Stimulated activated CD8-positive, alpha-beta memory T cell treated with anti-CD3 and anti-CD28 coated beads, Interleukin-7, amount 100 ng/mL, for 24 hours (primary cell): Measurements from ENCODE around the gene PAN3.

ENCODE experiments used
- DNase-seq: peaks from one replicate; pipeline ENCODE4 v3.0.0-alpha.2; 2020; ENCODE audit warnings: low read depth

PAN3 gene

DNA sequence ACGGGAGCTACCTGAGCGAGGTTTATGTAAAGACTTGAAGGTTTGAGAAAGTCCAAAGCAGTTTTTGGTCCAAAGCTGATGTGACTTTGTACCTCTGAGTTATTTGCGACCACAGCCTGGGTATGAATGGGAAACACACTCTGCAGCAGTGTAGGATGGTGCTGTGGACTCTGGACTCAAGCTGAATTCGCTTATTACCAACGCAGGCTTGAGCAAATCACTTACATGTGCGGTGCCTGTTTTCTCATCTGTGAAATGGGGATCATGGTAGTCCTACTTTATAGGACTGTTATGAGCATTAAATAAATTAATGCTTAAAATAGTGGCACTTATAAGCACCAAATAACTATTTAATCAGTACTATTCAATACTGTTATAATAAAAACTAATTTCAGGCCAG lies 176.5 kb downstream of the PAN3 start:
- no peak for DNase-seq

DNA sequence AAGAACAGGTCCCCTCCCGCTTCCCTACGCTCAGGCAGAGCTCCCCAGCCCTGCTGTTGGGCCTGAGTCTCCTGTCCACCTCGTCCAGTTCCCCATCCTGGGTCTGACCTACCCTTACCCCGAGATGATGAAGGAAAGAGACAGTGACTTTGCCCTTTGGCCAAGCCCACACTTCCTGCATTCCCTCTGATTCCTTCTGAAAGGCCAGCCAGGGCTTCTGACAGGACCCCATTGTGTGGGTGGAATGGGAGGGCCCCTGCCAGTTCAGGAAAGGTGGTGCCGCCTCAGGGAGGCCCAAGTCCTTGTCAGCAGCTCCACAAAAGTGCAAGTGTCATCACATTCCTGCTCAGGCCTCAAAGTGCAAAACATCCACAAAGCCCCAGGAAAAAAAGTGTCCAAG lies 177.8 kb downstream of the PAN3 start:
- no peak for DNase-seq

DNA sequence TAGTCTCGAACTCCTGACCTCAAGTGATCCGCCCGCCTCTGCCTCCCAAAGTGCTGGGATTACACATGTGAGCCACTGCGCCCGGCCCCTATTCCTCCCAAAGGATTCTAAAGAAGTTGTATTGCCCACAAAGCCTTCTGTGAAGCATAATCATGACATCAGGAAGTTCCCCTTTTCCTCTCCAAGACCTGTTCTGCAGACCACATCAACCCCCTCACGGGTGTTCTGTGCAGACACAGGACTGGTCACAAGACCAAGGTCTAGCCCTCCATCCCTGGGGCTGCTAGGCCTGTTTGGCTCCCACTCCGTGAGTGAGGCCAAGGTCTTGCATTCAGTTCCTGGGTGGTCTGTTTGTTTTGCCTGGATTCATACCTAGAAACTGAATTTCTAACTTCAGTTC lies 178.5 kb downstream of the PAN3 start:
- DNase-seq = no peak

DNA sequence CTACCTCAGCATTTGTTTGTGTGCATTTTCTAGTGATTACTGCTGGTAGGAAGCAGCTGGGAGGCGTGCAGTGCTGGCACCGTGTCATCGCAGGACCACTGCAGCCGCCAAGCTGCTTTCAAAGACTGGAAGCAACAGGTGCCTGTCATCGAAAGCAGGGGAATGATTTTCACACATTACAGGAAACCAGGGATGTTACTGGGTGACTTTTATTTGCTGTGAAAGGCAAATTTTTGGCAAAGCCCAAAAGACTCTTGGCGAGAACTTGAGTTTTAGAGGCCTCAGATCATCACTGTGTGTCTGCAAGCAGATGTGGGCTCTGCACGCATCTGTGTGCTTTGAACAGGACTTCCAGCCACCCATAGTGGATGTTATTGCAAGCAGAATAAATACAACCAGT lies 180.2 kb downstream of the PAN3 start:
- no peak for DNase-seq

DNA sequence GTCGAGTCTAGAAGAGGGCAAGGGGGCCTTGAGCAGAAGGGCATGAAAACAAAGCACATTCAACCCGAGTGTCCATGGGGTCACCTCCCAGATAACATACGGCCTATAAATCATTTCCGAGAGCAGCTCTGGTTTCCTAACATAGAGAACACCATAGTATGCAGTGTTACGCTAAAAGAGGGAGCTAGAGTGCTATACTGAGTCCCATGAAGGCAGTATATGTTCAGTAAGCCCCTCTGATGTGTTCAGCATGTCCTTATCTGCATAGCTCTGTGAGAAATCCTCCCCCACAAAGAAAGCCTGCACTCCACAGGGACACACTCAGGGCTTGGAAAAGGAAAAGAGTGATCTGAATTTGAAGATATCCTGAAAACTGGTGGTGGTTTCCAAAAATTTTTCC lies 181.2 kb downstream of the PAN3 start:
- no peak for DNase-seq

DNA sequence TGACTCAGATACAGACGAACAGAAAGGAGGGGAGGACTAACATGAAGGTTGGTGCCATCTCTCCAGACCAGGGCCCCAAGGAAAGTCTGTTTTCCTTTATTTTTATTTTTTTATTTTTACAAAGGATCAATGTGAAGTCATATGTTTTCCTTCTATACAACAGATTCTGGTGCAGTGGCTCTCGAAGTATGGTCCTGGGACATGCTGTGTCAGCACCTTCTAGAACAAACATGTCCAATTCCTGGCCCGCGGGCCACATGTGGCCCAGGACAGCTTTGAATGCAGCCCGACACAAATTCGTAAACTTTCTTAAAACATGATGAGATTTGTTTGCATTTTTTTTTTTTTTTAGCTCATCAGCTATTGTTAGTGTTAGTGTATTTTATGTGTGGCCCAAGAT lies 181.9 kb downstream of the PAN3 start:
- DNase-seq = no peak

DNA sequence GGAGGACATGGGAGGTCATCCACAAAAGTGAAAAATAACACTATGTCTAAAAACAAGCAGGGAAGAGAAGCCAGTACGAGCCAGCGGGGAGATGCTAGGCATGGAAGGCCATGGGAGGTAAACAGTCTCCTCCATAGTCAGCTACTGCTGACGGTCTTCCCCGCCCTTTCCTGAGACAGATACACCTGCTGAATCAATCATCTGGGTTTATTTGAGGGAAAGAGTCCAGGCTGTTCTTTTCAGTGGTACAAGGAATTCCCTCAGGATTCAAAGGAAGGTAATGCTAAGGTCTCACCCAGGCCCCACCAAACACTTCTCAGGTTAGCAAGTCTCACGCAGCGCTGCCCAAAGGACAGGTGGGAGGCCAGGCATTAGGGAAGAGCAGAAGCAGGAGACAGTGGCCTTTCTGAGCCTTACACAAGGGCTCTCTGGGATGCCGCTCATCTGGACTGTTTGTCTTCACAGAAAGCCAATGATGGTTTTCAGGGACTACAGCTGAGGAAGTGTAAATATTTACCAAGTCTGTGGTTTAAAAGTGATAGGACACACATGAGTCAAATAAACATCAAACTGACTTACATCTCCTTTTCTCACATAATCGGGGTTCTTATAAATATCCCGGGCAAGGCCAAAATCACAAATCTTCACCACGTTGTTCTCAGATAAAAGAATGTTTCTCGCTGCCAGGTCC lies 182.7 kb downstream of the PAN3 start:
- DNase-seq = no peak

DNA sequence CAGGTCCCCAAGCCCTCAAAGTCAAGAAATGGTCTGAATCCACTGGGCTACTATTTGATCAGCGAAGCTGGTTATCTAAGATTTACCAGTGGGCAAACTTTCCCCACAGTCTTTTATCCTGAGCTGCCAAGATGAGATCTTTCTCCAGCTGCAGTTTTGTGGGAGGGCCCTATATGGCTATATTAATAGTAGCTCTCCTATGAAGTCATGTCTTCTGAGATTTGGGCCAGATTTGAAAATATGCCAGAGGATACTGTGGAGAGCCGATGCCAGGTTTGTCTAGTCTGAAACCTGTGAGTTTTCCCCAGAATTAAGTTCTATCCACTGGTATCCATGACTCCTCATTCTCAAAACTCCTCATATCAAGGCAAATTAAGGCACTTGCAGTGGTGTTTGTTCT lies 183.4 kb downstream of the PAN3 start:
- DNase-seq = no peak

DNA sequence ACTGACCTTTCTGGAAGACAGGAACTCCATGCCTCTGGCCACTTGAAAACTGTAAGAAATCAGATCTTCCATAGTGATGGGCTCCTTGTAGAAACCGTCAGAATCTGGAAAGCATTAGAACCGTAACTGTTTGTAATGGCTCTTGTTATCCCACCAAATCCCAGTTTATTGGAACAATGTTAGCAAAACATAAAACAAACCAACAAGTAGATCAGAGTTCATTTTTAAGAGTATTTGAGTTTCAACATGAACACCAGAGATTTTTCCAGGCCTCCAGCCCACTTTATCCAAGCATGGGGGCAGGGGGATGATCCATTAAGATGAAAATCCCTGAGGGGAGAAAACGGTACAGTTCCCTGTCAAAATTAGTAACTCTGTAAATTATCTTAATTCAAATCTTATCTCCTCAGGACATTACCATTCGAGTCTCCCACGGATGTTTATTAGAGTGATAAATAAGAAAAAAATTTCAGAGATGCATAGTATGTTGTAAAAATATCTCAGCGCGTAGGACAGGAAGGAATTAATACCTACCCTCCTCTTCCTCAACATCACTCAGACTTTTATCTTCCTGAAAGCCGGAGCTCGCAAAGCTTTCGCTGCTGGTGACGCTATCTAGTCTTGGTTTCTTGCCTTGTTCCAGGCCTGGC lies 184.0 kb downstream of the PAN3 start:
- no peak for DNase-seq

DNA sequence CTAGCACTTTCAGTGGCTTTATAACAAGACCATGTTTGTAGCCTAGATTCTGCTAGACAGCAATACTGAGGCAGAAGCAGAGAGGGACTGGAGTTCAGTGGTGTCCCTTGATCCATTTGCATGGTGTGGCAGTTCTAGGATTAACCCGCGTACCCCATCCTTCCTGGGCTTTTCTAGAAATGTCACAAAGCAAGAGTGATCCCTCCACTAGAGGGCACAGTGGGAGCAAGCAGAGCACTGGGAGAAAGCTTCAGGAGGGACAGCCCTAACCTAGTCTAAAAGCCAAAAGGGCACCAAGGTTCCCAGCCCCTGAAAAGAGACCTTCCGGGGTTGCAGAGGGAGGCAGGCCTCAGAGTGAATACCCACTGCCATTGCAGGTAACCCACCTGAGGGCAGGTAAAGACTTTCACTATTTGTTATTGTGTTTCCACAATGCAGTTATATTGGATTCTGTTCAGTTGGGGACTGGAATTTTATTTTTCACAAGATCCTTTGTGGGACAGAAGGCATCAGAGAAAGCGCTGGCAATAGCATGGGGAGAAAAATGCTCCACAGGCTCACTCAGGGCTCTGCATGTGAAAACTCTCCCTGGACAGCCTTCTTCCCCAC lies 185.9 kb downstream of the PAN3 start:
- peak; percentile 27 for DNase-seq

DNA sequence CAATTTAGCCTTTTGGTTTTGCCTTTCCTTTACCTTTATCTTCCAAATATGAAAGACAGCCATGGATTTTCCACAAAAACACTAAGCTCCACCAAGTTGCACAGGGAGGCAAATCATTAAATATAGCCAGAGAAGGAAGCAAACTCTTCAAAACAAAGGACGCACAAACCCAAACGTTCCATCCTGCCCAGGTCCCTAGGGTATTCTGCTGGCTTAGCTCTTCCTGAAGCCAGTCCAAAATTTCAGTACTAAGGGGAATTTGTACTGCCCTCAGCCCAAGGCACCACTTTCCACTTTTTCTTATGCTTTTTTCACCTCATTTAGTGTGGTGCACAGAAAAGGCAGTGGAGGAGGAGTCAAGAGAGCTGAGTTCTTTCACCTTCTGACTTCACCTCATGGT lies 186.7 kb downstream of the PAN3 start:
- no peak for DNase-seq

DNA sequence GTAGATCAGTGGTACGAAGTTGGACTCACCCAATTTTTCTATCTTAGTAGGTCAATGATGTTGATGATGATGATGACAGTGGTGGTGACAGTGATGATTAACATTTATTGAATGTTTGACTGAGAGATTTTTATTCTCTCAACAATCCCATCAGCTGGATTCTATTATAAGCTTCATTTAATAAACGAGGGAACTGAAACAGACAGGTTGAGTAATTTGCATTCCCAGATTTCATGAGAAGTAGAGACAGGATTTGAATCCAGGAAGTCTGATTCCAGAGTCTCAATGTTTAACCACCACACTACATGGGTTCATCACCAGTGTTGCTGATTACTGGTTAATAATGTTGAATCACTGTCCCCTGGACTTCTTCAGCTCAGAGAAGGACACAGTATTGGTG lies 187.7 kb downstream of the PAN3 start:
- no peak for DNase-seq

DNA sequence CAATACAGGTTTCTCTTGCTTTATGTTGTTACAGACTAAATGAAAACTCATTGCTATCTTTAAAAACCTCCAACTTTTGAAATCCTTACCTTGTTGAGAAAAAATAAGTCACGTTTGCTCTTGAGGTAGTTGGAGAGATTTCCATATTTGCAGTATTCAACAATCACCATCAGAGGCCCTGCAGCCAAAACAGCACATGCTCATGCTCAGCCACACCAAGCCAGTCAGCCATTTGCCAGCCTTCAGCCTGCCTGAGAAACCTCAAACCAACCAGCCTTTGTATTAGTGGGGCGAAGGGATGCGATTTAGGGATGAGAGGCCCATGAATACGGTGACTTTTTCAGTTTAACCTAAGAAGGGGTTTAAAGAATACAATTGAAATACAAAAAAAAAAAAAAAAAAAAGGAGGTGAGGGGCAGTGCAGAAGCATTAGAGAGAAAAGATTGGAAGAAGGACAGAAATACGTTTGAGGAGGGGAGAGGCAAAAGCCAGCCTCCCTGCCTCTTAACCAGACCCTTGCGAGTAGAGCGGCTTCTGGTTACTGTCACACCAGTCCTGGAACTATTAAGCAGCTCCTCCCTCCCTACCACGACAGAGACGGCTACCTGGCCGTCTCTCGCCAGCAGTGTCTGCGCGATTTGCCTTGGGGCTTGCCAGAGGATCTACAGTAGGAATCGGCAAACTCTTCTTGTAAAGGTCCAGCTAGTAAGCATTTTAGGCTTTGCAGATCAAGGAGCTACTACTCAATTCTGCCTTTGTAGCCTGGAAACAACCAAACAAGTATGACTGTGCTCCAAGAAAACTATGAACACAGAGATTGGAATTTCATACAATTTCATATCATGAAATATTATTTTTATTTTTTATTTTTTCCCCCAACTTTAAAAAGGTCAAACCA lies 189.3 kb downstream of the PAN3 start:
- no peak for DNase-seq

DNA sequence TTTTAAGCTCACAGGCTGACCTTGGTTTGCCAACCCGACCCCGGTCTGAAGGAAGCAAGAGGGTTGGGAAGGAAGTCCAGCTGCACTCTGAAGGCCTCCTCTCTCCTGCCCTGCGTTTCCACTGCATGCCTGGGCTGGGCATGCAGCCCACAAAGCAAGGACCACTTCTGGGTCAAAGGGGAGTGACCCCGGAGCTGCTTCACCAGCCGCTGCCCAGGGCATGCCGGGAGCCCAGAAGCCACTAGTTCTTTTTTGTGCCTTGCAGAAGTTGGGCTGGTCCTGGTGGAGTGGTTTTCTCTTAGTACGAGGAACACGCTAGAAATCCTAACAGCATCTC lies 189.9 kb downstream of the PAN3 start:
- DNase-seq = no peak

DNA sequence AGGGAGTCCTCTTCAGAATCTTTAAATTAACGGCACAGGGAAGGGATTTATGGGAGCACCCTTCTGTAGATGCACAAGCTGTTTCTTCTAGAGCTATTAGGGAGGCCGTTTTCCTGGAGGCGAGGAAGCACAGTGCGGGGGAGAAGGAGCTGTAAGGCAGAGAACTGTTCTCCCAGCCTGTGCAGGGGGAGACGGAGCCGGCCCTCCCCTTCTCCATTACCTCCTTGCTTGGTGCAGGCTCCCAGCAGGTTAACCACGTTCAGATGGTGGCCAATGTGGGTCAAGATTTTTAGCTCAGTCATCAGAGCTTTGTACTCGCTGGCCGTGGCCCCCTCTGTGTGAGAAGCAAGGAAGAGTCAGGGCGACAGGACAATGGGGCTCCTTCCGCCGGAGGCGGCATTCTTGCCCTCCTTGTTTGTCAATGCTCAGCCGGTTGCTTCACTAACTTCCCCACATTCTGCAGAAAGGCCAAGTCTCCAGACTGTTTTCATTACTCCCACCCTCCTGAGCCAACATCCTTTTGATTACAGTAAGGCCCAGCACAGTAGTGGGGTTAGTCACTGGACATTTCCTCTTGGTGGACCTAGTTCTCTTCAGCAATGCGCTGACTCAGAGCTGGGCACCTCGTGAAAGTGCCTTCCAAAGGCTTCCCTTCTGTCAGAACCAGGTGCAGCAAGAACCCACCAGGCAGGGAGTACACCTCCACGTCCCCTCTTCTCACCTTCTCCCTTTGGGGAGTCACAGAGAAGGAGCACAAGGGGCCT lies 191.2 kb downstream of the PAN3 start:
- no peak for DNase-seq

DNA sequence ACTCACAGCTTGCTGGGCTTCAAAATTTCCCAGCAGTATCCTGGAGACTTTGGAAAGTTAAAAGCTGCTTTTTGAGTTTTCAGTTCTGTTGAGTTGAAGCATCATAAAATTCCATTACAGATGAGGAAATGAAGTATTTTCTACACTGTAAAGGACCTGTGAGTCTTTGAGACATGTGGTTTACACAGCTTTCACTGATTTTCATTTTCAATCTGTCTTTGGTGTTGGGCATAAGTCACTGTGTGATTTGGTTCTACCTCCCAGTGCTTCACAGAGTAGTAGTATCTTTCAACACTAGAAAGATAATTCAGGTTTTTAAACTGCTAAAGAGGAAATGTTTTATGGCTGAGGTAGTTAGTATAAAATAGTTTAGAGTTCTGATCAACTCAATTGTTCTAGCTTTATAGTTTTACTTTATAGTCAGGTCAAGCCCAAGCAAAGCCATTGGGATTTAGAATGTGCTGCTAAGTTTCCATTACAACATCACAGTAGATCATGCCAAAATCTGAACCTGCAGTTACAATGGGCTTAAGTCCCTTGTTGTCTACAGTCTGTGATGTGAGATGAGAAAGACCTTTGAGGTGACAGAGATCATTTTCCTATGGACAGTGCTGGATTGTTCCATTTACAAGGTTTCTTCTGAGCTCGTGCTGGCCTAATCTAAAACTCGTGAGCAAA lies 195.0 kb downstream of the PAN3 start:
- no peak for DNase-seq

DNA sequence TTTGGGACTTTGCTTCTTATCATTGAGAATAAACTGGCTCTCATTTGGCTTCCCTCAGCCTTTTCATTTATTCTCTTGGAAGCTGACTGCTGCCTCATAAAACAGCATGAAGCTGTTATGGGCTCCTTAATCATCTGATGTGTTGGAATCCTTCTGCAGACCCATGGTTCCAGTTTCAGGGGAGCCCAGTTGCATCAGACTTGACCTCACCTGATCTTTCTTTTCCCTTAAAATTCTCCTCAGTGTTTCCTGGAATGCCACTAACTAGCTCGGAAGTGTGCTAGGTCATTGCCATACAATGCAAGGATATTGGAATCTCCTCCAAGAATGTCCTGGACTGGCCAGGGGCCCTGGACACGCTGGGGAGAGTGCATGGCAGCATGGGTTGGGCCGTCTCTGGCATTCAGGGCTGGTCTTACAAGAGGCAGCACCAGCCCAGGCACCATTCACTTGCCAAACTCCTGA lies 197.9 kb downstream of the PAN3 start:
- no peak for DNase-seq

DNA sequence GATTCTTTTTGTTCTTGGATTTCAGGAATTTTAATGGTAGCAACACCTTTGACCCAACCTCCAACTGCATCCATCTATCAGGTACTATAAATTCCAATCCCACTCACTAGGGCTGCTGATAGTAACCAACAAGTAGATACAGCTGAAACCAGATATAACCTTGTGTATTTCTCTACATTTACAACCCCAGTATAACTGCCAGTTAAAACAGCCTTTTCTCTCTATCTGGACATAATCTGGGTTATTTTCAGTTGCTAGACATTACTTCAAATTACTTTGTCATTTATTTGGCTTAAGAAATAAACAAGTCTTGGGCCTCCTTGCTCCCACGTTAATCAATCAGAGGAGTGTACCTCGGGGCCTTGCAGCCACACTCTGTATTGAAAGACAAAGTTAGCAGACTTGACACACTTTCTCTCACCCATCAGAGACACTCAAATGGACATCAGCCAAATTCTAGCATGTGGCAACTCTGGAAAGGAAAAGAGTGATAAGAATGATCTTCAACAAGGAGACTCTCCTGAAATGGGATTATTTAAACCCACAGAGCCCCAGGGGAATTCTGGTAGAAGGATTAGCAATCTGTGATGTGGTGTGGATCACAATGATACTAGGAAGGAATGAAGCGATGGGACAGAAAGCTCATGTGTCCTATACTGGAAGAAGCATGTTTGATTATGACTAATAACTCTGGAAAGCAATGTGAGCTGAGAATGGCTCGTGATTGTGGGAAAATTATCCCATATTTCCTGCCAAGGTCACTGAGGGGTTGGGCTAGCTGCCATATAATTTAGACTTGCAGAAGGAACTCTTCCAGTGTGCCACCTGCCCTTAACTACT lies 199.0 kb downstream of the PAN3 start:
- no peak for DNase-seq

DNA sequence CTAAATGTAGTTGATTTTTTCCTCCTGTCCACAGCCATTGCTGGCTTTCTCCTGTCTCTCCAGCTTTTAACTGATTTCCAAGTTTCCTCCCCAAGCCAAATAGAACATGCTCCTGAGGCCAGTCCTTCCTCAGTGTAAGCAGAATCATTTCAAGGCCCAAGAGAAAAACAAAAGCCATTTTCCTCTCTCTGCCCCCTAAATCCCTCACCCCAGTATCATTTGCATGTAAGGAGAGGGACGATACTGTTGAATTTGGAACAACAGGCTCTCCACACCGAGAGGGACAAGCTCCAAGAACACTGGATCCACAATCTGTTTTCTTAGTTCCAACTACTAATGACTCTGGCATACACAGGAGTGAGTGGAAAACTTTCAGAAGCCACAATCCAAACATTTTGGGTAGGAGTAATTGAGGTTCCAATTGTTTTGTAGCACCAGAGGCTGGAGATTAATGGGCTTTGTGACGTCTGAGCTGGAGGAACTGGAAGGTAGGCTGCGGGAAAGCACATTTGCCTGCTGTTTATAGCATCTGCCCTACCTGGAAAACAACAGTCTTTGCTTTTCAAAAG lies 199.7 kb downstream of the PAN3 start:
- DNase-seq = no peak

DNA sequence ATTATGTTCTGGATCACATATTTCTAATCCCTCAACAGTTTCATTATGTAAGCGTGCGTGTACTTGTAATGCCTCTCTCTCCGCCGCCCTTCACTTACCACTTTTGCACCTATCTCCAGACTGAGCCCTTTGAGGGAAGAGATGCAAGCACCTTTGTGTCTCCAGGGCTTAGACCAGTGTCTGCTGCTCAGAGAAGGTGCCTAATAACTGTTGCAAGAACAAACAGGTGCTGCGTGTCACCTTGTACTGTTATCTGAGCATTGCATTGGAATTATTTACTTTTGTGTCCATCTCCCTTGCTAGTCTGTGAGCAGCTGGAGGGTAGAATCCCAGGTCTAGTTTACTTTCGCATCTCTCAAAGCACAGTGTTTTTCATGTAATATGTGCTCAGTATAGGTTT lies 200.4 kb downstream of the PAN3 start:
- no peak for DNase-seq
